H4 (cell line): ENCODE measurements around the gene RELA. TPM values are rescaled to one million over a fixed set of nuclear protein-coding genes. Genes with fewer than 3 reads are reported as not detected.
"Not testable (repeated sequence)": the region's sequence is repeated elsewhere in the genome, so short reads cannot be mapped to it uniquely, and the experiment has no call there.

Experiments used
- DNase-seq: peaks from one replicate; pipeline ENCODE4 v3.0.0-alpha.2; 2015; ENCODE audit warnings: low spot score
- total RNA-seq: library from RNA; depleted of rRNA; stranded (reverse); fragments of >200 nt; shearing (Covaris generic); gene quantifications from 2 replicates; pipeline ENCODE4 v1.2.3, GENCODE V29; 2014

RELA gene
- total RNA-seq, 1 experiment from 2014 or later: 26.3 TPM

DNA sequence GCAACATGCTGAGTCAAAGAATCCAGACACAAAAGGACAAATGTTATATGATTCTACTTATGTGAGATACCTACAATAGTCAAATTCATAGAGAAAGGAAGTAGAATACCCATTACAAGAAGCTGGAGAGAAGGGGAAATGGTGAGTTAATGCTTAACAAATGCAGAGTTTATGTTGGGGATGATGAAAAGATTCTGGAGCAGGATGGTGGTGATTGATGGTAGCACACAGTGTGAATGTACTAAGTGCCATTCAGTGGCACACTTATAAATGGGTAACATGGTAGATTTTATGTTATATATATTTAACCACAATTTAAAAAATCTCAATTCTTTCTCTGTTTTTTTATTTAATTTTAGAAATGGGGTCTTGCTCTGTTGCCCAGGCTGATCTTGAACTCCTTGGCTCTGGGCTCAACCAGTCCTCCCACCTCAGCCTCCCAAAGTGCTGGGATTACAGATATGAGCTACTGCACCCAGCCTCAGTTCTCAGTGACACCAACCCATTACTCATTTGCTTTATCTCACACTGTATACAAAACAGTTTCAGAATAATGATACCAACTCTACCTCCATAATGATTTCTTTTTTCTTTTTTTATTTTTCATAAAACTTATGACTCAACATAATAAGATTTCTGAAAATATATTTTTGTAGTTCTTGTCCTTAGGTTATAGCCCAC, 9.6 kb upstream of the RELA start:
- DNase-seq: no peak

DNA sequence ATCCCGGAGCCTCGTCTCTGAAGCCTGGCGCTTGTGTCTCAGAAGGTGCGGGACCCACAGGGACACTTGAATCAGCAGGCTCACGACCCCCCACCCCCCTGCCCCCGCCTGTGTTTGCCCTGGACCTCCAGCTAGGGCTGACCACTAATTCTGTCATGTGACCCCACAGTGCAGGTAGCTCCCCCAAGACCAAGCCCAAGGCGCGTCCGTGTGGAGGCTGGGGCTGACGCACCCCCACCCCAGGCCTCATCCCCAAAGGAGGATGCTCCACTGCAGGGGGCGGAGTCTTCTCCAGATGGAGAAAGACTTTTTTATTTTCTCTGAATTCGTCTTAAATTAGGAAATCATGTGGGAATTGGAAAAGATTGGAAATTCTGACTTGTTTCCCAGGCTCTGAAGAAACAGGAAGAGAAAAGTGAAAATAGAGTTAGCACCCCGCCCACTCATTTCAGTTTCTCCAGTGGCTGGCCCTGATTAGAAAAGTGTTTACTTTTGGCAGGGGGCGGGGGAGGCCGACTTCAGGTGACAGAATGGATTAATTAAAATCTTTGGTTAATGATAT, 1.0 kb upstream of the RELA start:
- no peak for DNase-seq

DNA sequence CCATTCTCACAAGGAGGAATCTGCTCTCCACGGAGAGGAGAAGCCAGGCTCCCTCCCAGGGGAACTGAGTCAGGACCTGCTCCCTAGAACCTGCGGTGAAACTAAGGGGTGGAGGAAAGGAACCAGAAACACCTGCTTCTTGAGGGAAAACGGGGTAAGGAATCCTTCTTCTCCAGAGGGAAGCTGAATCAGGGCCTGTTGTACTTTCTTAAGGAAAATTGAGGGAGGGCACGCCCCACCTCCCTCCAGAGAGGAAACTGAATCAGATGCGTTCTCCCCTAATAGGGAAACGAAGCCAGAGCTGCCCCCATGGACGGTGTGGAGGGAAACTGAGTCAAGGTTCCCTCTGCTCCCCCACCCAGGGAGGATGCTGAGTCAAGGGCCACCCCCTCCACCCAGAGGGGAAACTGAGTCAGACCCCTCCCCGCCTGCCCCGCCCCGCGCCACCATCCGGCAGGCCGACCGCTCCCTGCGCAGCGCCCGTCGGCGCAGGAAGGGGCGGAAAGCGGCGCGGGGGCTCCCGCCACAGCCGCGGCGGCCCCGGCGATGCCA, 393 bp downstream of the RELA start:
- no peak for DNase-seq

DNA sequence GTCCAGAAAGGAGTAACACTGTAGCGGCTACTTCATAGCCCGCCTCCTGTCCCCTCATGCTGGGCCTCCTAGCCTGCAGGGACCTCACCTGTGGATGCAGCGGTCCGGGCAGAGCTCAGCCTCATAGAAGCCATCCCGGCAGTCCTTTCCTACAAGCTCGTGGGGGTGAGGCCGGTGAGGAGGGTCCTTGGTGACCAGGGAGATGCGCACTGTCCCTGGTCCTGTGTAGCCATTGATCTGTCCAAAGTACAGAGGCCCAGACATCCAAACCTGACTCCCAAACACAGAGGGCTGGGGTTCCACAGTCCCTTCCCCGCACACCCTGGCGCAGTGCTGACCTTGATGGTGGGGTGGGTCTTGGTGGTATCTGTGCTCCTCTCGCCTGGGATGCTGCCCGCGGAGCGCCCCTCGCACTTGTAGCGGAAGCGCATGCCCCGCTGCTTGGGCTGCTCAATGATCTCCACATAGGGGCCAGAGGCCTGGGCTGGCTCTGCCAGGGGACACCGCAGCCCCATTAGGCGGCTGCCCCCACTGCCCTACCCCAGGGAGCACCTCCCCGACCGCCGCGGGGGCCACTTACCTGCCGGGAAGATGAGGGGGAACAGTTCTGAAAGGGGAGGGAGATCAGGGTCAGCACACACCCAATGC, 993 bp downstream of the RELA start:
- DNase-seq: no peak

DNA sequence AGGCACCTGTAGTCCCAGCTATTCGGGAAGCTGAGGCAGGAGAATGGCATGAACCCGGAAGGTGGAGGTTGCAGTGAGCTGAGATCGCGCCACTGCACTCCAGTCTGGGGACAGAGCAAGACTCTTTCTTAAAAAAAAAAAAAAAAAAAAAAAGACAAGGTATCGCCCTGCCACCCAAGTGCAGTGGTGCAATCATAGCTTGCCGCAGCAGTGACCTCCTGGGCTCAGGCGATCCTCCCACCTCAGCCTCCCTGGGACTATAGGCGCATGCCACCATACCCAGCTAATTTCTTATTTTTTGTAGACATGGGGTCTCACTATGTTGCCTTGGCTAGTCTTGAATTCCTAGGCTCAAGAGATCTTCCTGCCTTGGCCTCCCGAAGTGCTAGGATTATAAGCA, 1.8 kb downstream of the RELA start:
- DNase-seq: not testable (repeated sequence)

DNA sequence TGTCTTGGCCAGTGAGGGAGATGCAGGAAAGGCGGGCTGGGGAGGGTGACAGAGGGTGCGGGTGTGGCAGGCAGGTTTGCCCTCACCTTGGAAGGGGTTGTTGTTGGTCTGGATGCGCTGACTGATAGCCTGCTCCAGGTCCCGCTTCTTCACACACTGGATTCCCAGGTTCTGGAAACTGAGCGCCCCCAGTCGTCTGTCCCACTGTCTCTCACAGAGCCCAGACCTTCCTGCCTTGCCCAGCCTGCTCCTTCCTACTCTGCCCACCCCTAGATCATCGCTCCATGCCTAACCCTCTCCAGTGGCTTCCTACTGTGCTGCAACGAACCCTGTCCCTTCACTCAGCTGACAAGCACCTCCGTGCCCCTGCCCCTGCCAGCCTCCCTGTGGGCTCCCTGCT, 2.7 kb downstream of the RELA start:
- no peak for DNase-seq

GRCh38 chr11:65658174-65659021, 4.3 kb downstream of the RELA start:
- DNase-seq: no peak

DNA sequence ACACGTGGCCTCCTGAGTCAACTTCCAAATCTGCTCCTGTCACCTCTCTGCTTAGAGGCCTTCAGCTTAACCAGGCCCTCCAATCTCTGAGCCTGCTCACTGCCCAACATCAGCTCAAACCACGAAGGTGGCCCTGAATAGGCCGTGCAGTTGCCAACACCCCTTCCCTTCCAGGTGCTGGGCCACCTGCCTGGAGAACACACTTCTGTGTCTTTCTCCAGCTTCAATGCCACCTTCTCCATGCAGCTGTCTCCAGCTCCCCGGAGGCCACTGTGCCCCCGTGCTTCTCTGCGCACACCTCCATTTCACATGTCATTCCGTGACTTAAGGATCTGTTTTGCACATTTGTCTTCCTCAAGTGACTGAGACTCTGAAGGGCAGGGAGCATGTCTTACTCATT, 5.3 kb downstream of the RELA start:
- no peak for DNase-seq

DNA sequence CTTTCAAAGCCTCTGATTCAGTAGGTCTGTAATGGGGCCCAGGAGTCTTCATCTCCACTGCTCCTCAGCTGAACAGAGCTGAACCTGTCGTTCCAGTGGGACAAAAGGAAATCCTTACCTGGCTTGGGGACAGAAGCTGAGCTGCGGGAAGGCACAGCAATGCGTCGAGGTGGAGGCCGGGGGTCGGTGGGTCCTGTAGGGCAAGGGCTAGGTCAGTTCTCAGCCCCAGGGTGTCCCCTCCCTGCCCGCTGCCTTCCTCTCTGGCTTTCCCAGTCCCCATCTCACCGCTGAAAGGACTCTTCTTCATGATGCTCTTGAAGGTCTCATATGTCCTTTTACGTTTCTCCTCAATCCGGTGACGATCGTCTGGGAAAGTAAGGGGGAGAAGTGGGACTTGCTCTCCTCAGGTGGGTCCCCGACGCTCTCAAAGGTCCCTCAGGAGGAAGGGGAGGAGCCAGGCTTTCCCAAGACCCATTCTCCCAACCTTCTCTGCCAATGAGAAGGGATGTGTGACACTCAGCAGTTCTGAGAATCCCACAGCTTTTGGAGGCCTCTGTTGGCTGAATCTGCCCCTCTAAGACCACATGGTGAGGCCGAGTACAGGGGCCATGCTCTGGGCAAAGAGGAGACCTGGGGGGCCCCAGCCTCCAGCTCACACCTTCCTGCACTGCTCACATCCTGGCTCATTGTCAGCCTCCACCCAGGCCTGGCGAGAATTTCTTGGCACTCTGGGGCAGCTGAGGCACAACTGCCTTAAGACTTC, 7.0 kb downstream of the RELA start:
- DNase-seq: no peak

DNA sequence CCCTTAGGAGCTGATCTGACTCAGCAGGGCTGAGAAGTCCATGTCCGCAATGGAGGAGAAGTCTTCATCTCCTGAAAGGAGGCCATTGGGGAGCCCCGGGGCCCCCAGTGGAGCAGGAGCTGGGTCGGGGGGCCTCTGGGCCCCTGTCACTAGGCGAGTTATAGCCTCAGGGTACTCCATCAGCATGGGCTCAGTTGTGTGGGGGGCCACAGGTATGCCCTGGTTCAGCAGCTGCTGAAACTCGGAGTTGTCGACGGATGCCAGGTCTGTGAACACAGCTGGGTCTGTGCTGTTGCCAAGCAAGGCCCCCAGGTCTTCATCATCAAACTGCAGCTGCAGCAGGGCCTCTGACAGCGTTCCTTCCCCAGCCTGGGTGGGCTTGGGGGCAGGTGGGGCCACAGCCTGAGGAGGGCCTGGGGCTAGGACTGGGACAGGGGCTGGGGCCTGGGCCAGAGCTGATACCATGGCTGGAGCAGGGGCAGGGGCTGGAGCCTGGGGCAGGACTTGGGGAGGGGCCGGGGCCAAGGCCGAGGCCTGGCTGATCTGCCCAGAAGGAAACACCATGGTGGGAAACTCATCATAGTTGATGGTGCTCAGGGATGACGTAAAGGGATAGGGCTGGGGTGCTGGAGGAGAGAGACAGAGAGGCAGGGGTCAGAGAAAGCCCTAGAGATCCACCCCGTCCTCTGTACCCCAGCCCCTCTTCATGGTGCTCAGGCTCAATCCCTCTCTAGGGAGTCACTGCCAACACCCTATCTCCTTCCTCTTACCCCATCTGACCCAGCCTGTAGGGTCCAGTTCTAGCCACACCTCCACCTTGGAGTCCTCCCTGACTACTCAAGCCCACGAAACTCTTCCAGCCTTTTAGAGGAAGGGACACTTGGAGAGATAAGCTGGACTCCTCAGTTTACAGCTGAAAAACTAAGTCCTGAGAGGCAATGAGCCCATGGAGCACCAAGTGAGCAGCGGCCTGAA, 8.1 kb downstream of the RELA start:
- no peak for DNase-seq

DNA sequence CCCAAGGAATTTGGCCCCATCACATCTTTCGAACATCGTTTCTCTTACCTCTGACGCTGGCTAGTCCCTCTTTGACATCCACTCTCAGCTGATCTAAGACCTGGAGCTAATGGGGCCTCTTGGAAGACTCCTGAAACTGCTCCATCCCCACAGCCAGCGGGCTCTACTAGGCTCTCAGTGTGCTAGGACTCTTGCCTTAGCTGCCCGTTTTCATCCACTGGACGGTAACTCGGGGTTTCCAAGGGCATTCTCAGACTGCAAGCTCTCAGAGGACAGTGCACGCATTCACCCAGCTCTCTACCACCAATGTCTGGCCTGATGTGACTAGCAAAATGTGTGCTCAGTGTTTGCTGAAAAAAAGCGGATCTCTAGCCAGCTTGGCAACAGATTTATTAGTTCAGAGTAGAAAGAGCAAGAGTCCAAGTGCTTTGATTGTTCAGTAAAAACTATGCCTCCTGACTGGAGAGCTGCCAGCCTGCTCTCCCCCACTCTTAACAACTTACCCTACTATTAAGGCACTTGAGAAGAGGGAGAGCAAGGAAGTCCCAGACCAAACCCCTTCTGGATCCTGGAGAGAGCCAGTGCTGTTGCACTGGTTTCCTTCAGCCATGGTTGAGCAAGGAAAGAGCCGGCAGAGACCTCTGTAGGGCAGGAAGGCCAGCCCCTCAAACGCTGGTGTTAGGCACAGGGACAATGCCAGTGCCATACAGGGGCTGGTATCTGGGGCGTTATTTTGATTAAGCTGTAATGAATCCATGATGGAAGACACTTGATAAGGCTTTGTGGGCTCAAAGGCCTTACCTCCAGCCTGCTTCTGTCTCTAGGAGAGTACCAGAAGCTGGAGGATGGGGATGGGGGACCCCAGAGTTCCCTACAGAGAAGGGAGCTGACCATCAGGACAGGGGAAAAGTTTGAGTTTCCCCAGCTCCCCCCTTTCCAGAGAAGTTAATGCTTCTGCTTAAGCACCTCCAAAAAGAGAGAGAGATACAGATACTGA, 9.2 kb downstream of the RELA start:
- no peak for DNase-seq

- peak; percentile 91 for DNase-seq
These were observed 10.0 kb downstream of the RELA start for GRCh38 chr11:65652511-65653228.

DNA sequence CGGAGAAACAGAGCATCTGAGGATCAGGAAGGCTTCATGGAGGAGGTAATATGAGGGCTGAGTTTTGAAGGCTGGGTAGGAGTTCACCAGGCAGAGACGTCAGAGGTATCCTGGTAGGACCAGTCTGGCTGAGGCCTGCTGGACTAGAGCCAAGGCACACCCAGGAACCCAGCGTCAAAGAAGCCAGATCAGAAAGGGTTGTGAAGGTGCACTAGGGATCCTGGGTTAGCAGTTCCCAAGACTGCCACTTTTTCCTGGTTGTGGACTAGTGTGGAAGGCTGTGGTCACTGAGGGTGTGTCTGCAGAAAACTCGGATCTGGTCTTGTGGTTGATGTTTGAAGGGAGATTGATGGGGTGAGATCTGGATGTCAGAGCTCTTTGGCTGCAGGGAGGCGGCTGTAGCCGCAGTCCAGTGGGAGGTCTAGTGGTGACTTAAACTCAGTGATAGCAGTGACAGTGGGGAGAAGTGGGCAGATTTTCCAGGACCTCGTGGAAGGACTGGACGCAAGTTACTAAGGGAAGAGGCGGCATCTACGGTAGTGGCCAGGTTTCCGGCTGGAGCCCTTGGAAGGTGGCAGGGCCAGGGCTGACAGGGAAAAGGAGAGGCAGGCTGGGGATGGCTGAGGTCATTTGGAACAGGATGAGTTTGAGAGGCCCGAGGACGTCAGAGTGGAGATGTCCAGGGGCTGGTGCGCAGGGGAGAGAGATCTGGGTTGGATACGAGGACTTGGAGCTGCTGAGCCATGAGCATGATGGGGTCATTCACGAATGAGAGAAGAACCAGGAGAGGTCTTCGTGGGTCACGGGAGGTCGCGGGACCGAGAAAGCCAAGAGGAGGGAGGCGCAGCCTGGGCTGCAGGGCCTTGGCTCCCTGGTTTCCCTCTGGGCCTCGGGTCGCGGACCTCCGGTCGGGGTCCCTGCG, 10.9 kb downstream of the RELA start:
- DNase-seq: no peak

- DNase-seq: no peak
These were observed 11.5 kb downstream of the RELA start for GRCh38 chr11:65651339-65651588.

DNA sequence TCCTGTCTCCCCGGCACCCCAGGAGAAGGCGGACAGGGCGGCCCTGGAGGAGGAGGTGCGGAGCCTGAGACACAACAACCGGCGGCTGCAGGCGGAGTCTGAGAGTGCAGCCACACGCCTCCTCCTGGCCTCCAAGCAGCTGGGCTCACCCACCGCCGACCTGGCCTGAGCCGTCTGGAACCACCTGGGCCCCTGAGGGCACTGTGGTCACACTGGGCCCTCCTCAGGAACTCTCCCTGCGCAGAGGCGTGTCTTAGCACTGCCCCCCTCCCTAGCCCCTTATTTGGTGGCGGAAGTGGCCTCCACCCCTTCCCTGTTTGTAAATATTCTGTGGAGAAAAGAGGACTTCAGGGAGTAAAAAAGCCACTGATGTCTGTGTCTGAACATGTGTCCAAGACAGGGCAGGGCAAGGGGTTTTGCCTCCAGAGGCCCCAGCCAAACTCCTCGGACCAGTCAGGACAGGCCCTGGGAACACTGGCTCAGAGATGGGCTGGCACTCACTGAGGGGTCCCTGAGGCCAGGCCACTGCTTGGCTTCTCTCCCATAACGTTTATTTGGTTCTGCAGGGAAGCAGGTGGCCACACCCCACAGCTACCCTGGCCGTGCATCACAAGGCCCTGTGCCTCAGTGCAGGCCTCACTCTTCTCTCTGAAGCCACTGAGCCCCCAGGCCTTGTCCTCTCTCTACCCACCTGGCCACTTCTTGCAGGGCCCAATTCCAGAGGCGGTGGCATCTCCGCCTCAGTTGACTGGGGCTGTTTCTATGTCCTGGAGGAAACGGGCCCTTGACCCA, 12.0 kb downstream of the RELA start:
- DNase-seq: no peak

DNA sequence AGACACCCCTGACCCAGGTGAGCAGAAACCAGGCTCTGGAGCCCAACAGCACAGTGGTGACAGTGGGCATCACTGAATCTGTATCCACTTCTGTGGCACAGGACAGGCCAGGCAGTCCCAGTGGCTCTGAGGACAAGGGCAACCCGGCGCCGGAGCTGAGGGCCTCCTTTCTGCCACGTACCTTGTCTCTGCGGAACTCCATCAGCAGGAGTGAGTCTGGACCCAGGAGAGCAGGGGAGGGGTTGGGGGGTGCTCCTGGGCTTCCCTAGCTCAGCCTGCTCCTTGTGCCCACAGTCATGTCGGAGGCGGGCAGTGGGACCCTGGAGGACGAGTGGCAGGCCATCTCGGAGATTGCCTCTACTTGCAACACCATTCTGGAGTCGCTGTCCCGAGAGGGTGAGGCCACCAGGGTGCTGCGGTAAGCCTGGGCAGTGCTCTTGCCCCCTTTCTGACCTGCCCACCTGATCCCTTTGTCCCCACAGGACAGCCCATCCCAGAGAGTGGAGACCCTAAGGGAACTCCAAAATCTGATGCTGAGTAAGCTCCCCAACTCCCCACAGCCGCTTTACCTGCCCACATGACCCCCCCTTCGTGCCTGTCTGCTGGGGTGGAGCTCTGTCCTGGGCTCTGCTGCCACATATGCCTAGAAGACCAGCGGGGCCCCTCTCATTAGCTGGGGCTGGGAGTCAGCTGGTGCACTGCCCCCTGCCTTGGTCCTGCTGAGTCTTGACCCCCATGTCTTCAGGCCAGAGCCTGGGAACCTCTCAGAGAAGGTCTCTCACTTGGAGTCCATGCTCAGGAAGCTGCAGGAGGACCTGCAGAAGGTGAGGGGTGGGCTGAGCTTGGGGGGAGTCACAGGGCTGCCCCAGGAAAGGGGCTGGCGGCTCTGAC, 12.8 kb downstream of the RELA start:
- DNase-seq: no peak
